GM12801 (cell line): Measurements from ENCODE around the gene UCN3.

Source experiments
- TF ChIP-seq, protein P1 (sequence below): IDR thresholded peaks from one replicate; pipeline ENCODE4 v1.5.1; 2011; ENCODE audit warnings: control low read depth; ENCODE audit not compliant: insufficient read length; ENCODE audit errors: extremely low read depth

The UCN3 gene

DNA sequence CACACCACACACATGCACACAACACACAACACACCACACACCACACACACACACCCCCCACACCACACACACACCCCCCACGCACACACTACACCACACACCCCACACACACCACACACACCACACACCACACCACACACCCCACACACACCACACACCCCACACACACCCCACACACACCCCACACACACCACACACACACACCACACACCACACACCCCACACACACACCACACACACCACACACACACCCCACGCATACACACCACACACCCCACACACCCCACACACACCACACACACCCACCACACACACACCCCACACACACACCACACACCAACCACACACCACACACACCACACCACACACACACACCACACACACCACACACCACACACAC lies 16.4 kb downstream of the UCN3 start:
- TF ChIP-seq, protein P1, sequence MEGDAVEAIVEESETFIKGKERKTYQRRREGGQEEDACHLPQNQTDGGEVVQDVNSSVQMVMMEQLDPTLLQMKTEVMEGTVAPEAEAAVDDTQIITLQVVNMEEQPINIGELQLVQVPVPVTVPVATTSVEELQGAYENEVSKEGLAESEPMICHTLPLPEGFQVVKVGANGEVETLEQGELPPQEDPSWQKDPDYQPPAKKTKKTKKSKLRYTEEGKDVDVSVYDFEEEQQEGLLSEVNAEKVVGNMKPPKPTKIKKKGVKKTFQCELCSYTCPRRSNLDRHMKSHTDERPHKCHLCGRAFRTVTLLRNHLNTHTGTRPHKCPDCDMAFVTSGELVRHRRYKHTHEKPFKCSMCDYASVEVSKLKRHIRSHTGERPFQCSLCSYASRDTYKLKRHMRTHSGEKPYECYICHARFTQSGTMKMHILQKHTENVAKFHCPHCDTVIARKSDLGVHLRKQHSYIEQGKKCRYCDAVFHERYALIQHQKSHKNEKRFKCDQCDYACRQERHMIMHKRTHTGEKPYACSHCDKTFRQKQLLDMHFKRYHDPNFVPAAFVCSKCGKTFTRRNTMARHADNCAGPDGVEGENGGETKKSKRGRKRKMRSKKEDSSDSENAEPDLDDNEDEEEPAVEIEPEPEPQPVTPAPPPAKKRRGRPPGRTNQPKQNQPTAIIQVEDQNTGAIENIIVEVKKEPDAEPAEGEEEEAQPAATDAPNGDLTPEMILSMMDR: no peak

- TF ChIP-seq, protein P1: no peak
These were observed 20.5 kb downstream of the UCN3 start for GRCh38 chr10:5385224-5385623.

DNA sequence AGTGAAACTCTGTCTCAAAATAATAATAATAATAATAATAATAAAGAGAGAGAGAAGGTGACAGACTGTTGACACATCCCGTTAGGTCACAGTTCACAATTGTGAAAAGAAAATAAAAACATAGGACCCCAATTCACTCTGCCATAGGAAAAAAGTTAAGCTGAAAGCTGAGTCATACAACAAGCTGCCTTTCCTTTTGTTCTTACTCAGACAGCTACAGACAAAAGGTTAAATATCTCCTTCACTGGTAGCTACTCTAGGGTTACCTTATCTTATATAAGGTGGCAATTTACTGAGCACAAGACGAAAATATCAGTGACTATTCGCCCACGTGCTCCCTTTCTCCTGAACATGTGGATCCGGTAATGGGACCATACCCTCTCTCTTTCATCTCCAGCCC lies 22.4 kb downstream of the UCN3 start:
- TF ChIP-seq, protein P1: no peak

GRCh38 chr10:5390607-5391205 lies 25.9 kb downstream of the UCN3 start:
- TF ChIP-seq, protein P1: no peak

DNA sequence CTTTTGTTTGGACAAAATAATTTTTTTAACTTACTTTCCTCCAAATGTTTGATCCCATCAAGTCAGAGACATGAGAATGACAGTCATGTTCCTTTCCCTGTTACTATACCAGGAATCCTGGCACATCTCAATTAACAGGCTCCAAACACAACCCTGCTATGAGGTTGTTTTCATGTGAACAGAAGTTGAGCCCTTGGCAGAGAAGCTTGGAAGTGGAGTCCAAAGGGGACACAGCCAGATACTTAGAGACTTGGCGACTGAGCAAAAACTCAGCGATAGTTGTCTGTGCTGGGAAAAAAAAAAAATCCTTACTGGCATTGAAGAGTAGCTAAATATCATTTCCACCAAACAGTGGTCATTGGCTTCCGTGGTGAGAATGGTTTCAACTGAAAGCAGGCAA lies 27.0 kb downstream of the UCN3 start:
- TF ChIP-seq, protein P1: no peak

DNA sequence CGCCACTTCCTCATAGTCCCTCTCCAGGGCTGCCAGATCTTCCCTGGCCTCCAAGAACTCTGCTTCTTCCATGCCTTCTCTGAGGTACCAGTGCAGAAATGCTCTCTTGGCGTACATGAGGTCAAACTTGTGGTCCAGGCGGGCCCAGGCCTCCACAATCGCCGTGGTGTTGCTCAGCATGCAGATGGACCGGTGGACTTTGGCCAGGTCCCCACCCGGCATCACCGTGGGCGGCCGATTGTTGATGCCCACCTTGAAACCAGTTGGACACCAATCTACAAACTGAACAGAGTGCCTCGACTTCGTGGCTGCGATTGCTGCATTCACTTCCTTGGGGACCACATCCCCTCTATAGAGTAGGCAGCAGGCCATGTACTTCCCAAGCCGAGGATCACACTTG lies 28.8 kb downstream of the UCN3 start:
- TF ChIP-seq, protein P1: no peak

- TF ChIP-seq, protein P1: no peak
These were observed 30.4 kb downstream of the UCN3 start for GRCh38 chr10:5395168-5395567.
